Measurements from ENCODE around the gene CNTN4.

The CNTN4 gene

GRCh38 chr3:2458816-2459215, 360.1 kb downstream of the CNTN4 start:
- Histone ChIP-seq H2AFZ (ENCODE audit: low read length) (no peak overlapping the region), H3K4me3 (ENCODE audit: low read length in 2 of 2) (no peak overlapping the region), H3K4me1 (ENCODE audit: control insufficient read depth in 2 of 2, insufficient read depth in 1 of 2, low read depth in 1 of 2, low read length in 2 of 2) (no peaks in the 10 kb centered on the region), H4K8ac (ENCODE audit: low read depth, low read length) (no peak overlapping the region), H2BK120ac (ENCODE audit: low read depth, low read length) (no peak overlapping the region), H3K18ac (ENCODE audit: low read length) (no peak overlapping the region), H3K27me3 (ENCODE audit: control insufficient read depth in 3 of 3, insufficient read depth in 3 of 3, low read depth in 1 of 3, low read length in 3 of 3) (no peaks in the 10 kb centered on the region), H3K23ac (ENCODE audit: low read depth, low read length, poor library complexity) (no peak overlapping the region), H2AK5ac (ENCODE audit: low read depth, low read length) (no peak overlapping the region), H3K79me1 (ENCODE audit: low read depth, low read length) (no peaks in the 10 kb centered on the region), H4K91ac (ENCODE audit: low read depth, low read length, poor library complexity) (no peak overlapping the region), H2BK5ac (ENCODE audit: low read length) (no peak overlapping the region), H2BK15ac (ENCODE audit: low read length) (no peak overlapping the region), H3K36me3 (replicated peaks in 1 of 2; ENCODE audit: control insufficient read depth in 2 of 2, insufficient read depth in 2 of 2, low read length in 2 of 2) (no peaks in the 10 kb centered on the region), H3K9me3 (replicated peaks in 1 of 2; ENCODE audit: control insufficient read depth in 2 of 2, insufficient read depth in 1 of 2, low read depth in 1 of 2, low read length in 2 of 2) (no peaks in the 10 kb centered on the region), H3K4me2 (ENCODE audit: insufficient read depth, low read length, poor library complexity, severe bottlenecking) (no peak overlapping the region), H3K9ac (ENCODE audit: low read depth, low read length, poor library complexity) (no peak overlapping the region), H2BK12ac (ENCODE audit: low read length) (no peak overlapping the region), H3K4ac (ENCODE audit: low read length) (no peak overlapping the region), H3K14ac (ENCODE audit: low read length) (no peak overlapping the region), H3K27ac (replicated peaks; ENCODE audit: low read length) (no peak overlapping the region)
- no peak for DNase-seq (ENCODE audit: low spot score)
- WGBS, 2 donors (ENCODE audit: extremely low coverage in 2 of 2, insufficient read length in 2 of 2, insufficient replicate concordance in 1 of 2): no CpG with 5 or more reads among the region's 2 CpGs

GRCh38 chr3:2465842-2466241, 367.2 kb downstream of the CNTN4 start:
- Histone ChIP-seq H3K14ac (ENCODE audit: low read length) (no peak overlapping the region), H3K9ac (ENCODE audit: low read depth, low read length, poor library complexity) (no peak overlapping the region), H2BK12ac (ENCODE audit: low read length) (no peak overlapping the region), H3K18ac (ENCODE audit: low read length) (no peak overlapping the region), H2BK15ac (ENCODE audit: low read length) (no peak overlapping the region), H3K4ac (ENCODE audit: low read length) (no peak overlapping the region), H4K91ac (ENCODE audit: low read depth, low read length, poor library complexity) (no peak overlapping the region), H2AFZ (ENCODE audit: low read length) (no peak overlapping the region), H3K27me3 (ENCODE audit: control insufficient read depth in 3 of 3, insufficient read depth in 3 of 3, low read depth in 1 of 3, low read length in 3 of 3) (no peaks in the 10 kb centered on the region), H3K4me3 (ENCODE audit: low read length in 2 of 2) (no peak overlapping the region), H2BK5ac (ENCODE audit: low read length) (no peak overlapping the region), H3K36me3 (replicated peaks in 1 of 2; ENCODE audit: control insufficient read depth in 2 of 2, insufficient read depth in 2 of 2, low read length in 2 of 2) (no peaks in the 10 kb centered on the region), H3K27ac (replicated peaks; ENCODE audit: low read length) (no peak overlapping the region), H3K4me2 (ENCODE audit: insufficient read depth, low read length, poor library complexity, severe bottlenecking) (no peak overlapping the region), H4K8ac (ENCODE audit: low read depth, low read length) (no peak overlapping the region), H3K4me1 (ENCODE audit: control insufficient read depth in 2 of 2, insufficient read depth in 1 of 2, low read depth in 1 of 2, low read length in 2 of 2) (no peaks in the 10 kb centered on the region), H3K23ac (ENCODE audit: low read depth, low read length, poor library complexity) (no peak overlapping the region), H3K9me3 (replicated peaks in 1 of 2; ENCODE audit: control insufficient read depth in 2 of 2, insufficient read depth in 1 of 2, low read depth in 1 of 2, low read length in 2 of 2) (no peaks in the 10 kb centered on the region), H3K79me1 (ENCODE audit: low read depth, low read length) (no peaks in the 10 kb centered on the region), H2AK5ac (ENCODE audit: low read depth, low read length) (no peak overlapping the region), H2BK120ac (ENCODE audit: low read depth, low read length) (no peak overlapping the region)
- DNase-seq (ENCODE audit: low spot score): no peak
- no CpG with 5 or more reads among the region's 1 CpG for WGBS, 2 donors (ENCODE audit: extremely low coverage in 2 of 2, insufficient read length in 2 of 2, insufficient replicate concordance in 1 of 2)

- Histone ChIP-seq H3K4me2 (ENCODE audit: insufficient read depth, low read length, poor library complexity, severe bottlenecking) (no peak overlapping the region), H3K27ac (replicated peaks; ENCODE audit: low read length) (no peak overlapping the region), H3K9me3 (replicated peaks in 1 of 2; ENCODE audit: control insufficient read depth in 2 of 2, insufficient read depth in 1 of 2, low read depth in 1 of 2, low read length in 2 of 2) (no peaks in the 10 kb centered on the region), H2BK12ac (ENCODE audit: low read length) (no peak overlapping the region), H3K27me3 (ENCODE audit: control insufficient read depth in 3 of 3, insufficient read depth in 3 of 3, low read depth in 1 of 3, low read length in 3 of 3) (no peaks in the 10 kb centered on the region), H2BK15ac (ENCODE audit: low read length) (no peak overlapping the region), H3K18ac (ENCODE audit: low read length) (no peak overlapping the region), H3K4me1 (ENCODE audit: control insufficient read depth in 2 of 2, insufficient read depth in 1 of 2, low read depth in 1 of 2, low read length in 2 of 2) (no peaks in the 10 kb centered on the region), H2BK5ac (ENCODE audit: low read length) (no peak overlapping the region), H3K36me3 (replicated peaks in 1 of 2; ENCODE audit: control insufficient read depth in 2 of 2, insufficient read depth in 2 of 2, low read length in 2 of 2) (no peaks in the 10 kb centered on the region), H2AK5ac (ENCODE audit: low read depth, low read length) (no peak overlapping the region), H3K79me1 (ENCODE audit: low read depth, low read length) (no peaks in the 10 kb centered on the region), H4K91ac (ENCODE audit: low read depth, low read length, poor library complexity) (no peak overlapping the region), H3K4ac (ENCODE audit: low read length) (no peak overlapping the region), H3K9ac (ENCODE audit: low read depth, low read length, poor library complexity) (no peak overlapping the region), H3K4me3 (ENCODE audit: low read length in 2 of 2) (no peak overlapping the region), H3K23ac (ENCODE audit: low read depth, low read length, poor library complexity) (no peak overlapping the region), H4K8ac (ENCODE audit: low read depth, low read length) (no peak overlapping the region), H2AFZ (ENCODE audit: low read length) (no peak overlapping the region), H2BK120ac (ENCODE audit: low read depth, low read length) (no peak overlapping the region), H3K14ac (ENCODE audit: low read length) (no peak overlapping the region)
- DNase-seq (ENCODE audit: low spot score): no peak
- no CpG with 5 or more reads among the region's 4 CpGs for WGBS, 2 donors (ENCODE audit: extremely low coverage in 2 of 2, insufficient read length in 2 of 2, insufficient replicate concordance in 1 of 2)
These were observed 370.1 kb downstream of the CNTN4 start for GRCh38 chr3:2468816-2469215.

- H3K9ac ChIP-seq (ENCODE audit: low read depth, low read length, poor library complexity): no peak overlapping the region
- H3K23ac ChIP-seq (ENCODE audit: low read depth, low read length, poor library complexity): no peak overlapping the region
- H3K4ac ChIP-seq (ENCODE audit: low read length): no peak overlapping the region
- H2BK12ac ChIP-seq (ENCODE audit: low read length): no peak overlapping the region
- no peak overlapping the region for H4K91ac ChIP-seq (ENCODE audit: low read depth, low read length, poor library complexity)
- H2BK120ac ChIP-seq (ENCODE audit: low read depth, low read length): no peak overlapping the region
- H2AFZ ChIP-seq (ENCODE audit: low read length): no peak overlapping the region
- H3K4me1 ChIP-seq (ENCODE audit: control insufficient read depth in 2 of 2, insufficient read depth in 1 of 2, low read depth in 1 of 2, low read length in 2 of 2): no peaks in the 10 kb centered on the region
- no peak overlapping the region for H3K4me2 ChIP-seq (ENCODE audit: insufficient read depth, low read length, poor library complexity, severe bottlenecking)
- H3K9me3 ChIP-seq (replicated peaks in 1 of 2; ENCODE audit: control insufficient read depth in 2 of 2, insufficient read depth in 1 of 2, low read depth in 1 of 2, low read length in 2 of 2): no peaks in the 10 kb centered on the region
- no peak overlapping the region for H4K8ac ChIP-seq (ENCODE audit: low read depth, low read length)
- no peaks in the 10 kb centered on the region for H3K36me3 ChIP-seq (replicated peaks in 1 of 2; ENCODE audit: control insufficient read depth in 2 of 2, insufficient read depth in 2 of 2, low read length in 2 of 2)
- H3K14ac ChIP-seq (ENCODE audit: low read length): no peak overlapping the region
- H3K18ac ChIP-seq (ENCODE audit: low read length): no peak overlapping the region
- H2BK5ac ChIP-seq (ENCODE audit: low read length): no peak overlapping the region
- no peak overlapping the region for H3K4me3 ChIP-seq (ENCODE audit: low read length in 2 of 2)
- no peak for DNase-seq (ENCODE audit: low spot score)
- no peaks in the 10 kb centered on the region for H3K79me1 ChIP-seq (ENCODE audit: low read depth, low read length)
- H3K27ac ChIP-seq (replicated peaks; ENCODE audit: low read length): no peak overlapping the region
- no peak overlapping the region for H2AK5ac ChIP-seq (ENCODE audit: low read depth, low read length)
- H3K27me3 ChIP-seq (ENCODE audit: control insufficient read depth in 3 of 3, insufficient read depth in 3 of 3, low read depth in 1 of 3, low read length in 3 of 3): no peaks in the 10 kb centered on the region
- no peak overlapping the region for H2BK15ac ChIP-seq (ENCODE audit: low read length)
These were observed 378.3 kb downstream of the CNTN4 start for GRCh38 chr3:2476996-2477395.

Data from neuronal stem cell (in vitro differentiated cells).